CD4-positive, alpha-beta T cell treated with Interleukin-21 for 1 hour (primary cell): ENCODE results near the gene YJEFN3.

Experiments used
- DNase-seq: peaks from one replicate; pipeline ENCODE4 v3.0.0-alpha.2; 2020

Gene YJEFN3

GRCh38 chr19:19540064-19540714, 11.5 kb downstream of the YJEFN3 start:
- peak; percentile 81 for DNase-seq

GRCh38 chr19:19540715-19541515, 12.2 kb downstream of the YJEFN3 start:
- DNase-seq = peak; percentile 85

- no peak for DNase-seq
These were observed 12.9 kb downstream of the YJEFN3 start for GRCh38 chr19:19541616-19542015.

- DNase-seq = no peak
These were observed 13.8 kb downstream of the YJEFN3 start for GRCh38 chr19:19542507-19542906.

- no peak for DNase-seq
These were observed 14.4 kb downstream of the YJEFN3 start for GRCh38 chr19:19543101-19543500.

GRCh38 chr19:19543640-19544039, 14.9 kb downstream of the YJEFN3 start:
- DNase-seq = no peak

- DNase-seq = no peak
These were observed 15.7 kb downstream of the YJEFN3 start for GRCh38 chr19:19544257-19544953.

- DNase-seq = no peak
These were observed 16.4 kb downstream of the YJEFN3 start for GRCh38 chr19:19544954-19545591.

GRCh38 chr19:19545707-19546106, 17.0 kb downstream of the YJEFN3 start:
- no peak for DNase-seq

- no peak for DNase-seq
These were observed 18.0 kb downstream of the YJEFN3 start for GRCh38 chr19:19546751-19547162.

- DNase-seq = no peak
These were observed 19.1 kb downstream of the YJEFN3 start for GRCh38 chr19:19547674-19548336.

GRCh38 chr19:19548915-19549759, 20.4 kb downstream of the YJEFN3 start:
- no peak for DNase-seq

GRCh38 chr19:19549804-19550464, 21.2 kb downstream of the YJEFN3 start:
- DNase-seq = no peak

GRCh38 chr19:19550485-19550929, 21.8 kb downstream of the YJEFN3 start:
- DNase-seq = no peak

GRCh38 chr19:19550972-19551852, 22.5 kb downstream of the YJEFN3 start:
- DNase-seq = no peak

- no peak for DNase-seq
These were observed 23.1 kb downstream of the YJEFN3 start for GRCh38 chr19:19551853-19552192.

GRCh38 chr19:19552798-19553197, 24.1 kb downstream of the YJEFN3 start:
- peak; percentile 37 for DNase-seq

GRCh38 chr19:19553670-19554069, 25.0 kb downstream of the YJEFN3 start:
- no peak for DNase-seq

- peak; percentile 51 for DNase-seq
These were observed 25.6 kb downstream of the YJEFN3 start for GRCh38 chr19:19554074-19555023.
